HG02588 (cell line): ENCODE results near the gene TIMM8A.
"Not testable (repeated sequence)": the region's sequence is repeated elsewhere in the genome, so short reads cannot be mapped to it uniquely, and the experiment has no call there.

ENCODE experiments used
- ATAC-seq: cut with Tn5 transposase; IDR thresholded peaks from one replicate; pipeline ENCODE4 v1.9.1; 2021; ENCODE audit warnings: mild to moderate bottlenecking, moderate library complexity; ENCODE audit not compliant: unreplicated experiment

The TIMM8A gene

GRCh38 chrX:101360390-101360789, 11.8 kb upstream of the TIMM8A start:
- ATAC-seq = no peak

- ATAC-seq = no peak
Observed at GRCh38 chrX:101359966-101360365, 11.4 kb upstream of the TIMM8A start.

- no peak for ATAC-seq
Observed at GRCh38 chrX:101357166-101357795, 8.7 kb upstream of the TIMM8A start.

- no peak for ATAC-seq
Observed at GRCh38 chrX:101349193-101349562, 636 bp upstream of the TIMM8A start.

- ATAC-seq = peak; percentile 1
Observed at GRCh38 chrX:101347859-101348451, 587 bp downstream of the TIMM8A start.

- no peak for ATAC-seq
Observed at GRCh38 chrX:101337776-101338271, 10.7 kb downstream of the TIMM8A start.

- ATAC-seq = not testable (repeated sequence)
Observed at GRCh38 chrX:101334310-101334709, 14.2 kb downstream of the TIMM8A start.

- not testable (repeated sequence) for ATAC-seq
Observed at GRCh38 chrX:101326600-101326999, 21.9 kb downstream of the TIMM8A start.

GRCh38 chrX:101303790-101304189, 44.8 kb downstream of the TIMM8A start:
- no peak for ATAC-seq
